ENCODE results near the gene CAPN14. TPM values are rescaled to one million over a fixed set of nuclear protein-coding genes. Genes with fewer than 3 reads are reported as not detected.

The CAPN14 gene, protein sequence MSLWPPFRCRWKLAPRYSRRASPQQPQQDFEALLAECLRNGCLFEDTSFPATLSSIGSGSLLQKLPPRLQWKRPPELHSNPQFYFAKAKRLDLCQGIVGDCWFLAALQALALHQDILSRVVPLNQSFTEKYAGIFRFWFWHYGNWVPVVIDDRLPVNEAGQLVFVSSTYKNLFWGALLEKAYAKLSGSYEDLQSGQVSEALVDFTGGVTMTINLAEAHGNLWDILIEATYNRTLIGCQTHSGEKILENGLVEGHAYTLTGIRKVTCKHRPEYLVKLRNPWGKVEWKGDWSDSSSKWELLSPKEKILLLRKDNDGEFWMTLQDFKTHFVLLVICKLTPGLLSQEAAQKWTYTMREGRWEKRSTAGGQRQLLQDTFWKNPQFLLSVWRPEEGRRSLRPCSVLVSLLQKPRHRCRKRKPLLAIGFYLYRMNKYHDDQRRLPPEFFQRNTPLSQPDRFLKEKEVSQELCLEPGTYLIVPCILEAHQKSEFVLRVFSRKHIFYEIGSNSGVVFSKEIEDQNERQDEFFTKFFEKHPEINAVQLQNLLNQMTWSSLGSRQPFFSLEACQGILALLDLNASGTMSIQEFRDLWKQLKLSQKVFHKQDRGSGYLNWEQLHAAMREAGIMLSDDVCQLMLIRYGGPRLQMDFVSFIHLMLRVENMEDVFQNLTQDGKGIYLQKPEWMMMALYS
- total RNA-seq = under 1 TPM in 2 of 3 donors, not detected in 1; 0.09 to 0.14 TPM
- long read RNA-seq, donor 1 = 0 reads
- long read RNA-seq, donor 2 = 0 reads

DNA sequence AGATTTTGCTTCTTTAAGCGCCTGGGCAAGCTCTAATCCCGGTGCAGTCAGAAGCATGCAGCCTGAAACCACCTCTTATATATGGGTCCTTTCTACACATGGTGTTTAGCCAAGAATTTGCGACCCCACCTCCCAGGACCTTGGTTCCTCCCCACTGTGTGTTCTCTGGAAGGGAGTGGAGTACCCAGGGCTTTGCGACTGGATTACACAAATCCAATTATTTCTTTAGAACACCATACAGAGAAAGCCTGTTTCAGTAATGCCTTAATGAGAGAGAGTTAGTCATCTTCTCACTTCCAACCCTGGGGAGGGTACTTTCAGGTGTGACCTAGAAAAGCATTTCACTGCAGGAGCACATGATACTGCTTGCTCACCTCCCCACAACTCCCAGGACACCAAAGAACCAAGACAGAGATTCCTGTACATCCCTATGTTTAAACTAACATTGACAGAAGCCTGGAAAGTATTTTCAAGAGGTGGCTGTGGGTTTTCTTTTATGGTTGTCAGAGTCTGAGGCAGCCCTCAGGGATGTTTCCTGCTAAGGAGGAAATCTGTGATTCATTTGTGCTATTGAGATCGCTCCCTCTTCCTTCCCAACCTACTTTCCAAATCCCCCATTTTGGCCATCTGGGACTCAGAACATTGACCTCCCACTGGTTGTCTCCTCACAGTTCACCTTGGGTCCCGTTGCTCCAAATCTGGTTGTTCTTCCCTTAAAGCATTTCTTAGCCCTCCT is at the start of gene CAPN14:
Gene CAPN14 (minus strand): TSS at position 51 of the 736 bp plus-strand sequence. CDS start 12,068 bp downstream, outside the sequence.
- no peaks in the 10 kb centered on the region for H3K4me1 ChIP-seq (ENCODE audit: low read depth)
- no peaks in the 10 kb centered on the region for H3K9me3 ChIP-seq
- no peak within 1 kb of the TSS for H3K4me3 ChIP-seq
- DNase-seq (no peak), ATAC-seq (no peak)
- intact Hi-C loops (cut with DNase I, micrococcal nuclease) = no loop called here
- TF ChIP-seq, protein P1, sequence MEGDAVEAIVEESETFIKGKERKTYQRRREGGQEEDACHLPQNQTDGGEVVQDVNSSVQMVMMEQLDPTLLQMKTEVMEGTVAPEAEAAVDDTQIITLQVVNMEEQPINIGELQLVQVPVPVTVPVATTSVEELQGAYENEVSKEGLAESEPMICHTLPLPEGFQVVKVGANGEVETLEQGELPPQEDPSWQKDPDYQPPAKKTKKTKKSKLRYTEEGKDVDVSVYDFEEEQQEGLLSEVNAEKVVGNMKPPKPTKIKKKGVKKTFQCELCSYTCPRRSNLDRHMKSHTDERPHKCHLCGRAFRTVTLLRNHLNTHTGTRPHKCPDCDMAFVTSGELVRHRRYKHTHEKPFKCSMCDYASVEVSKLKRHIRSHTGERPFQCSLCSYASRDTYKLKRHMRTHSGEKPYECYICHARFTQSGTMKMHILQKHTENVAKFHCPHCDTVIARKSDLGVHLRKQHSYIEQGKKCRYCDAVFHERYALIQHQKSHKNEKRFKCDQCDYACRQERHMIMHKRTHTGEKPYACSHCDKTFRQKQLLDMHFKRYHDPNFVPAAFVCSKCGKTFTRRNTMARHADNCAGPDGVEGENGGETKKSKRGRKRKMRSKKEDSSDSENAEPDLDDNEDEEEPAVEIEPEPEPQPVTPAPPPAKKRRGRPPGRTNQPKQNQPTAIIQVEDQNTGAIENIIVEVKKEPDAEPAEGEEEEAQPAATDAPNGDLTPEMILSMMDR (IDR thresholded peaks at IDR 0.05) = no peak
- no peaks in the 10 kb centered on the region for H3K36me3 ChIP-seq (ENCODE audit: low read depth)

DNA sequence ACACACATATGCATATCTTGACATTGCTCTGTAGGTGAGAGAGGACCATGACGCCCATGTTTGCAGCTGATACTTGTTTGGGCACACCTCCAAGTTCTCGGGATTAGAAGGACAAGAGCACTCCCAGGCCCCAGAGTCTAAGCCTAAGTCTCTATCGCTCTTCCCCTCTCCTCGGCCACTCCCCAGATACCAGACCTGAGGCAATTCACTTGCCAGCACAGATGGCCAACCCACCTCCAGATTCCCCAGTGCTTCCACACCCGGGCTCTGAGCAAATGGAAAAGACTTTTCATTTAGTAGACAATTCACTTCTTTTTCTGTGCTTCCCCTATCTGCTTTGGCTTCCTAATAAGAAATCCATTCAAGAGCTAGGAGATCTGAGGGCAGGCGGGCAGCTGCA is 49.5 kb upstream of the CAPN14 start:
- intact Hi-C loops (cut with DNase I, micrococcal nuclease) = no loop called here
- H3K36me3 ChIP-seq (ENCODE audit: low read depth) = no peaks in the 10 kb centered on the region
- no peaks in the 10 kb centered on the region for H3K4me1 ChIP-seq (ENCODE audit: low read depth)
- TF ChIP-seq, protein P1 (IDR thresholded peaks at IDR 0.05) = no peak
- no peaks in the 10 kb centered on the region for H3K9me3 ChIP-seq
- H3K4me3 ChIP-seq = no peak overlapping the region
- ATAC-seq (no peak), DNase-seq (no peak)

DNA sequence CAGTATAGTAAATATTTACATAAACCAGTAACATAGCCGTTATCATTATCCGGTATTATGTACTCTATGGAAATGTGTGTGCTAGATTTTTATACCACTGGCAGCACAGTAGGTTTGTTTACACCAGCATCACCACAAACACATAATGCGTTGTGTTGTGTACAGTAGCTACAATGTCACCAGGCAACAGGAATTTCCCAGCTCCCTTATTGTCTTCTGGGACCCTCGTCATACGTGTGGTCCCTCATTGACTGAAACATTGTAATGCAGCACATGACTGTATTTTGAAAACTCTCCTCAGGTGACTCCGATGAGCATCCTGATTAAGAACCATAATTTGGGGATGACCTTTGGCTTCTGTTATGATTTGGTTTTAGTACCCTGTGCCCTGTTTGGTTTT is 47.9 kb upstream of the CAPN14 start:
- H3K9me3 ChIP-seq = no peaks in the 10 kb centered on the region
- TF ChIP-seq, protein P1 (IDR thresholded peaks at IDR 0.05) = no peak
- ATAC-seq (no peak), DNase-seq (no peak)
- H3K4me3 ChIP-seq = no peak overlapping the region
- H3K4me1 ChIP-seq (ENCODE audit: low read depth) = no peaks in the 10 kb centered on the region
- intact Hi-C loops (cut with DNase I, micrococcal nuclease) = no loop called here
- no peaks in the 10 kb centered on the region for H3K36me3 ChIP-seq (ENCODE audit: low read depth)

DNA sequence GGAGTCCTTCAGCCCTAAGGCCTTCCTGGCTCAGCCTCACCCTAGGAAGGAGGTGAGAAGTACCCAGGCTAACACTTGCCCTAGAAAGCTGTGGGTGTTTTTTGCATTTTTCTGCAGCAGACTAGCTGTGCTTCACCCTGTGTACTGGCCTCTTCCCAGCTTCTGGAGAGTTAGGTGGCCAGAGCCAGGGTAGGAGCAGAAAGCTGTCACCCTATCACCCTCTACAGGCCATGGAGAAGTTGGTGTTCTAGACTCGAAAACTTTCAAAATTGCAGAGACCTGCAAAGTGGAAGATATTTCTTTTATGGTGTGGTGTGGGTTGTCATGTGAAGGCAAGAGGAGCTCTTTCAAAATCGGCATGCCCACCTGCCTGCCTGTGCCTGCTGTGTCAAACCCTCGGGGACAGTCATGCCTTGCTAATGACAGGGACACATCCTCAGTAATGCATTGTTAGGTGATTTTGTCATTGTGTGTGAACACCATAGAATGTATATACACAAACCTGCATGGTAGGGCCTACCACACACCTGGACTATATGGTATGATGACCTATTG is 46.4 kb upstream of the CAPN14 start:
- TF ChIP-seq, protein P1 (IDR thresholded peaks at IDR 0.05) = no peak
- ATAC-seq = no peak

DNA sequence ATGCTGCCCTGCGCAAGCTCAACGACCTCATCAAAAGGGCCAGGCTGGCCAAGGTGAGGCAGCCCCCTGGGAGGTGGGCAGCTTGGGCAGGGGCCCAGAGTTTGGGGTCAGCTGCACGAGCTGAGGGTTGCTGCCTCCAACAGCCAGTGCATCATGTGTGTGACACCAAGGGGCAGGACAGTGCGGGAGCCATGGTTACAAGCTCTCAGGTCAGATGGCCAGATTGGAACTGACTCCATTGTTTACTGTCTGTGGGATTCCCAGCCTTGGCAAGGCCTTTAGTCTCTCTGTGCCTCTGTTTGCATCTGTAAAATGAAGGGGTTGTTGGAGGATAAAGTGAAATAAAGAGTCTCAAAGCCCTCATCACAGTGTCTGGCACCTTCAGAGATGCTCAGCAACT is 43.6 kb upstream of the CAPN14 start:
- intact Hi-C loops (cut with DNase I, micrococcal nuclease) = no loop called here
- TF ChIP-seq, protein P1 (IDR thresholded peaks at IDR 0.05) = no peak
- no peak for ATAC-seq

More for the DNA sequence above, 46.4 kb upstream of the CAPN14 start:
- Histone ChIP-seq H3K9me3 (no peaks in the 10 kb centered on the region), H3K36me3 (ENCODE audit: low read depth) (no peaks in the 10 kb centered on the region), H3K4me3 (no peak overlapping the region), H3K4me1 (ENCODE audit: low read depth) (no peaks in the 10 kb centered on the region)
- intact Hi-C loops (cut with DNase I, micrococcal nuclease) = no loop called here
- DNase-seq = no peak

More for the DNA sequence above, 43.6 kb upstream of the CAPN14 start:
- Histone ChIP-seq H3K4me3 (no peak overlapping the region), H3K9me3 (no peaks in the 10 kb centered on the region), H3K36me3 (ENCODE audit: low read depth) (no peaks in the 10 kb centered on the region), H3K4me1 (ENCODE audit: low read depth) (no peaks in the 10 kb centered on the region)
- no peak for DNase-seq
